Esophagus squamous epithelium (tissue), 5 donors: ENCODE measurements around the gene KTI12. TPM values are rescaled to one million over a fixed set of nuclear protein-coding genes. Genes with fewer than 3 reads are reported as not detected.
"Not testable (repeated sequence)": the region's sequence is repeated elsewhere in the genome, so short reads cannot be mapped to it uniquely, and the experiment has no call there.

ENCODE experiments used
- DNase-seq: peaks from one replicate; lab custom pipeline; 2025; lab: John Stamatoyannopoulos, UW
- H3K27ac ChIP-seq, 4 donors: fragments of 200-600 bp; sonication (generic); one replicate each; pipeline ENCODE4 v1.5.1; 2016 to 2019; ENCODE audit warnings: mild to moderate bottlenecking in 1 of 4
- H3K27me3 ChIP-seq, 4 donors: fragments of 200-600 bp; sonication (generic); 1 replicate in 3 of 4; 2 replicates in 1 of 4; pipeline versions ENCODE4 v1.5.1 to v1.6.0; 2017 to 2021; ENCODE audit warnings: antibody characterized with exemption in 1 of 4
- H3K36me3 ChIP-seq, 3 donors: fragments of 200-600 bp; sonication (generic); one replicate each; pipeline ENCODE4 v1.5.1; 2016 to 2019
- H3K4me1 ChIP-seq, 3 donors: fragments of 200-600 bp; sonication (generic); one replicate each; pipeline ENCODE4 v1.5.1; 2017 to 2019
- H3K4me3 ChIP-seq, 4 donors: fragments of 200-600 bp; sonication (generic); 1 replicate in 3 of 4; 2 replicates in 1 of 4; pipeline ENCODE4 v1.5.1; 2016 to 2019; ENCODE audit warnings: mild to moderate bottlenecking in 2 of 4, moderate library complexity in 1 of 4
- H3K9me3 ChIP-seq, 3 donors: fragments of 200-600 bp; sonication (generic); one replicate each; pipeline ENCODE4 v1.5.1; 2016 to 2019
- CTCF ChIP-seq, 6 experiments: fragments of 450-650 bp in 4 of 6; fragments of 200-600 bp in 2 of 6; sonication (generic) in 2 of 6; IDR thresholded peaks; one replicate each; pipeline ENCODE4 v1.5.1; 2016 to 2019; ENCODE audit warnings: antibody characterized with exemption in 6 of 6, mild to moderate bottlenecking in 4 of 6, moderate library complexity in 4 of 6
- POLR2A ChIP-seq, 4 donors: fragments of 450-650 bp; IDR thresholded peaks; one replicate each; pipeline ENCODE4 v1.6.1; 2017; ENCODE audit warnings: antibody characterized with exemption in 4 of 4, mild to moderate bottlenecking in 4 of 4, moderate library complexity in 3 of 4
- WGBS, 2 donors: methylation state at CpG; one replicate each; pipeline ENCODE4 v1.1.5; 2018; 5-methylcytosine and 5-hydroxymethylcytosine counted together
- intact Hi-C: fragments of 100-400 bp; cut with DNase I; formaldehyde crosslinking; loops from one replicate; pipeline ENCODE4 v1.15.0; 2022
- total RNA-seq, 4 donors: library from RNA; depleted of rRNA; stranded (reverse); fragments of >200 nt; gene quantifications; one replicate each; pipeline ENCODE4 v1.1.0, GENCODE V29; 2016
- donor health status: DM: yes; HTN: yes; CAD: no.

Gene KTI12
- 1 to 10 TPM; 4.8 to 8.6 (median 7.7) TPM for total RNA-seq

- peak within 1 kb of the TSS; percentile 71 to 96 (median 83) for H3K4me3 ChIP-seq
- TF ChIP-seq CTCF (IDR thresholded peaks at IDR 0.05) (no peak), POLR2A (IDR thresholded peaks at IDR 0.05) (peak in 2 of 4 donors; percentile 51 to 57)
- peaks cover 14 to 38% (median 16%) of the 10 kb centered on the region in 3 donors for H3K4me1 ChIP-seq
- H3K27ac ChIP-seq, result peak within 1 kb of the TSS; percentile 86 to 96 (median 93)
- DNase-seq, result peak; percentile 35
- WGBS, 2 donors, result 21 to 43% methylated on average over 2 to 8 of the region's 78 CpGs
- intact Hi-C loops, result no loop called here
- H3K36me3 ChIP-seq, result peaks cover 0 to 9% (median 0%) of the 10 kb centered on the region in 3 donors
- no peaks in the 10 kb centered on the region for H3K27me3 ChIP-seq
- H3K9me3 ChIP-seq, result no peaks in the 10 kb centered on the region
Observed at GRCh38 chr1:52033190-52034049, at the start of gene KTI12. Gene KTI12, minus strand, starts transcription at chr1:52033810. Its CDS starts 49 bp downstream, at chr1:52033761.

- no peaks in the 10 kb centered on the region for H3K9me3 ChIP-seq
- WGBS, 2 donors, result 76 to 82% methylated on average over 3 of the region's 3 CpGs
- no peak for DNase-seq
Observed at GRCh38 chr1:52080014-52080415, 46.4 kb upstream of the KTI12 start.

GRCh38 chr1:52077277-52077676, 43.7 kb upstream of the KTI12 start:
- DNase-seq, H3K4me1 ChIP-seq, H3K27ac ChIP-seq, H3K4me3 ChIP-seq, H3K9me3 ChIP-seq, H3K27me3 ChIP-seq, intact Hi-C loops: not testable (repeated sequence)
- 85 to 92% methylated on average over 6 of the region's 6 CpGs for WGBS, 2 donors
- peaks cover 0 to 79% (median 0%) of the 10 kb centered on the region in 3 donors for H3K36me3 ChIP-seq

More at GRCh38 chr1:52080014-52080415, 46.4 kb upstream of the KTI12 start:
- peaks cover 0 to 75% (median 0%) of the 10 kb centered on the region in 3 donors for H3K36me3 ChIP-seq
- H3K27me3 ChIP-seq, result no peaks in the 10 kb centered on the region
- no peak overlapping the region for H3K27ac ChIP-seq
- H3K4me1 ChIP-seq, result no peaks in the 10 kb centered on the region
- no peak overlapping the region for H3K4me3 ChIP-seq
- intact Hi-C loops, result no loop called here
- no peak for TF ChIP-seq CTCF (IDR thresholded peaks at IDR 0.05)
- no peak for TF ChIP-seq POLR2A (IDR thresholded peaks at IDR 0.05)

GRCh38 chr1:52072291-52072690, 38.7 kb upstream of the KTI12 start:
- no peak overlapping the region for H3K27ac ChIP-seq
- H3K36me3 ChIP-seq, result peaks cover 0 to 93% (median 0%) of the 10 kb centered on the region in 3 donors
- WGBS, 2 donors, result 76 to 97% methylated on average over 5 to 6 of the region's 6 CpGs
- TF ChIP-seq POLR2A (IDR thresholded peaks at IDR 0.05) (no peak), CTCF (IDR thresholded peaks at IDR 0.05) (no peak)
- intact Hi-C loops, result no loop called here
- no peaks in the 10 kb centered on the region for H3K4me1 ChIP-seq
- H3K4me3 ChIP-seq, result no peak overlapping the region
- no peaks in the 10 kb centered on the region for H3K9me3 ChIP-seq
- DNase-seq, result no peak
- no peaks in the 10 kb centered on the region for H3K27me3 ChIP-seq

- DNase-seq, result no peak
- Histone ChIP-seq H3K4me3 (no peak overlapping the region), H3K36me3 (peaks cover 2 to 93% (median 12%) of the 10 kb centered on the region in 3 donors), H3K27me3 (no peaks in the 10 kb centered on the region), H3K9me3 (no peaks in the 10 kb centered on the region), H3K27ac (no peak overlapping the region), H3K4me1 (no peaks in the 10 kb centered on the region)
- 89 to 92% methylated on average over 3 to 4 of the region's 4 CpGs for WGBS, 2 donors
- TF ChIP-seq POLR2A (IDR thresholded peaks at IDR 0.05) (no peak), CTCF (IDR thresholded peaks at IDR 0.05) (no peak)
- intact Hi-C loops, result no loop called here
Observed at GRCh38 chr1:52070704-52071103, 37.1 kb upstream of the KTI12 start.
